Activated T-cell treated with anti-CD3 and anti-CD28 coated beads, Interleukin-2, amount 50 U/mL, for 1 hour (primary cell): ENCODE measurements around the gene USP35.

Source experiments
- DNase-seq: peaks from one replicate; pipeline ENCODE4 v3.0.0-alpha.2; 2020

Gene USP35

DNA sequence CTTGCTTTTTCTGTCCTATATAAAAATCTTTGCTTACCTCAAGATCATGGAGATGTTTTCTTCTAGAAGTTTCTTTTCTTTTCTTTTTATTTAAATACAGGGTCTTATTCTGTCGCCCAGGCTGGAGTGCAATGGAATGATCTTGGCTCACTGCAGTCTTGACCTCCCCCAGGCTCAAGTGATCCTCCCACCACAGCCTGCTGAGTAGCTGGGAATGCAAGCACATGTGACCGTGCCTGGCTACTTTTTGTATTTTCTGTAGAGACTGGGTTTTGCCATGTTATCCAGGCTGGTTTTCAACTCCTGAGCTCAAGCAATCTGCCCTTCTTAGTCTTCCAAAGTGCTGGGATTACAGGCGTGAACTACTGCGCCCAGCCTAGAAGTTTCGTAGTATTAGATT, 45.3 kb downstream of the USP35 start:
- DNase-seq, result no peak

DNA sequence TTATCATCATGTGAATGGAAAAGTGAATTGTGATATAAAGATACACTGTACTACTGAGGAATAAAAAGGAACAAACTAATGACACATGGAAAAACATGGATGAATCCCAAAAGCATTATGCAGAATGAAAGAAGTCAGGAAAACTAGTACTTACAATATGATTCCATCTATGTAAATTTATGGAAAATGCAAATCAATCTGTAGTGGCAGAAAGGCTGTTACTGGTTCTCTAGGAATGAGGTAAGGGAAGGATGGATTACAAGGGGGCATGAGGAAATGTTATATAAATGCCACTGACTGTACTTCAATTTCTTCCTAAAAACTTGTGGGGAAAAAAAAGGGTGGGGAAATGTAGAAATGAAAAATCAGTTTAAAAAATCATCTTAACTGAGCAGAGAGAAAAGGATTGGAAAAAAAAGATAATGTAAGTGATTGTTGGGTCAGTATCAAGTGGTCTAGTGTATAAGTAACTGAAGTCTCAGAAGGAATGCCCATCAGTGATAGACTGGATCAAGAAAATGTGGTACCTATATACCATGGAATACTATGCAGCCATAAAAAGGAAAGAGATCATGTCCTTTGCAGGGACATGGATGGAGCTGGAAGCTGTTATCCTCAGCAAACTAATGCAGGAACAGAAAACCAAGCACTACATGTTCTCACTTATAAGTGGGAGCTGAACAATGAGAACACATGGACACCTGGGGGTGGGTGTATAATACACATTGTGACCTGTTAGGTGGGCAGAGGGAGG, 48.8 kb downstream of the USP35 start:
- no peak for DNase-seq

DNA sequence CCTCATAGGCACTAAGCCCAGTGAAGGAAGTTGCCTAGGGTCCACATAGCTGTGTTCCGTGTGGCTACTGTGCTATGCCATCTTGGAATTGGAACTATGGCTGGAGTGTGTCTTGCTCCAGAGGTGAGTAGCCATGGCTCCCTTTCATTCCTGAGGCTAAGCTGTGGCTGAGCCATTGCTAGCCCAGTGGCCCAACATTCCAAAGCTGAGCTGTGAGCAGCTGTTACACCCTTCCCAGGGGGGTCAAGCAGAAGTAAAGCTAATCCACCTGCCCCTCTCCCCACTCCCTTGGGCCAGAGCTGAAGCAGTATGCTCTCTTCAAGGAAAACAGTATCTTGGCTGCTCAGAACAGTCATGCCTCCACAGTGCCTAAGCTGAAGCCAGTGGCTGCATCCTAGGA, 51.1 kb downstream of the USP35 start:
- no peak for DNase-seq

DNA sequence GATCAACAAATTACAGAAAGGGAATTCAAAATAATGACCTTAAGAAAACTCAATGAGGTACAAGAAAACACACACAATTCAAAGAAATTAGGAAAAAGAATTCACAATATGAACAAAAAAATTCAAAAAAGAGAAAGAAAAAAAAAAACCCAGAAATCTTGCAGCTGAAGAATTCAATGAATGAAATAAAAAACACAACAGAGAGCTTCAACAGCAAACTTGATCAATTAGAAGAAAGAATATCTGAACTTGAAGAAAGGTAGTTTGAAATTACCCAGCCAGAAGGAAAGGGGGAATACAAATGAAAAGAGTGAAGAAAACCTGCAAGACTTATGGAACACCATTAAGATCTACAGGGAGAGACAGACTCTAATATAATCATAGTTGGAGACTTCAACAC, 52.8 kb downstream of the USP35 start:
- no peak for DNase-seq

DNA sequence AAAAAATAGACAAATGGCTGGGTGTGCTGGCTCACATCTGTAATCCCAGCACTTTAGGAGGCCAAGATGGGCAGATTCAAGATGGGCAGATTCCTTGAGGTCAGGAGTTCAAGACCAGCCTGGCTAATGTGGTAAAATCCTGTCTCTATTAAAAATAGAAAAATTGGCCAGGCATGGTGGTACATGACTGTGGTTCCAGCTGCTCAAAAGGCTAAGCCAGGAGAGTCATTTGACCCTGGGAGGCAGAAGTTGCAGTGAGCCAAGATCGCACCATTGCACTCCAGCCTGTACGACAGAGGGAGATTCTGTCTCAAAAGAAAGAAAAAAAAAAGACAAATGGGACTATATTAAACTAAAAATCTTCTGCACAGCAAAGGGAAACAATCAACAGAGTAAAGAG, 55.4 kb downstream of the USP35 start:
- no peak for DNase-seq

DNA sequence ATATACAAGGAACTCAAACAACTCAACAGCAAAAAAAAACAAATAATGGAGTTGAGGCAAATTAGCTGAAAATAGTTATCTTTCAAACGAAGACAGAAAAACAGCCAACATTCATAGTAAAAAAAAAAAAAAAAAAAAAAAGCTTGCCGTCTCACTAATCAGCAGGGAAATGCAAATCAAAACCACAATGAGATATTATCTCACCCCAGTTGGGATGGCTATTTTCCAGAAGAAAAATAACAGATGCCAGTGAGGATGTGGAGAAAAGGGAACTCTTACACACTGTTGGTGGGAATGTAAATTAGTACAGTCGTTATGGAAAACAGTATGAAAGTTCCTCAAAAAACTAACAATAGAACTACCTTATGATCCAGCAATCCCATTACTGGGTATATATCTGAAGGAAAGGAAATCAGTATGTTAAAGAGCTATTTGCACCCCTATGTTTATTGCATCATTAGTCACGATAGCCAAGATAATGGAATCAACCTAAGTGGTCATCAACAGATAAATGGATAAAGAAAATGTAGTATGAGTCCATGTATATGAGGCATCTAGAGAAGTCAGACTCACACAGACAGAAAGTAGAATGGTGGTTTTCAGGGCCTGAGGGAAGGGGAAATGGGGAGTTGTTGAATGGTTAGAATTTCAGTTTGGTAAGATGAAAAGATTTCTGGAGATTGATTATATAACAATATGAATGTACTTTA, 56.0 kb downstream of the USP35 start:
- no peak for DNase-seq

DNA sequence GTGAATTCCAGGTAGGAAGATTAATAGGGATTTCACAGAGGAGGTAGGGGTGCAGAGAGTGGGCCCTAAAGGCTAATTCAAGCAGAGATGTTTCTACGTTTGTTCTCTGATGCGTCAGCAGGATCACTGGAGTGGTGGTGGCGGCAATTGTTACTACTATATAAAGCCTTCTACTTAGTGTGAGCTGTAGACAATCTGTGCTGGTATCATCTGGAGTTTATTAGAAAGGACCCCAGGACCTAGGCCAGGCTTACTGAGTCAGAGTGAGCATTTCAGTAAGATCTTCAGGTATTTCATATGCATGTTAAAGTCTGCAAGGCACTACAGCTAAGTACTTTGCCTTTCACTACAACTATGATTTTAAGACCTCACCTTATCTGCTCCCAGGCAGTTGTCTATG, 59.5 kb downstream of the USP35 start:
- DNase-seq, result no peak

DNA sequence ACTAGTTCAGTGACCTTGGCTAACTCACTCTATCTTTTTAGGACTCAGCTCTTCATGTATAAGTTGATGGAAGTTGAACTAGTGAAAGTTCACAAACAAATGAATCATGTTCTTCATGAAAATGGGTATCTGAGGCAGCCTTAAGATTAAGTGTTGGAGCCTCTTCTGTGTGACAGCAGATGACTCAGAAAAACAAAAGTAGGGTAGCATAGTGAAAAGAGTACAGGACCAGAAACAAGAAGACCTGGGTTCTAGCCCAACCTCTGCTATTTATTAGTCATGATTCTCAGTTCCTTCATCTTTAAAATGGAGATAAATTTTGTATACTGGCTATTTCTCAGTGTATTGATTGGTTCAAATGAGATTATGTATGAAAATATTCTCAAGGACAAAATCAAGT, 60.2 kb downstream of the USP35 start:
- DNase-seq, result no peak

DNA sequence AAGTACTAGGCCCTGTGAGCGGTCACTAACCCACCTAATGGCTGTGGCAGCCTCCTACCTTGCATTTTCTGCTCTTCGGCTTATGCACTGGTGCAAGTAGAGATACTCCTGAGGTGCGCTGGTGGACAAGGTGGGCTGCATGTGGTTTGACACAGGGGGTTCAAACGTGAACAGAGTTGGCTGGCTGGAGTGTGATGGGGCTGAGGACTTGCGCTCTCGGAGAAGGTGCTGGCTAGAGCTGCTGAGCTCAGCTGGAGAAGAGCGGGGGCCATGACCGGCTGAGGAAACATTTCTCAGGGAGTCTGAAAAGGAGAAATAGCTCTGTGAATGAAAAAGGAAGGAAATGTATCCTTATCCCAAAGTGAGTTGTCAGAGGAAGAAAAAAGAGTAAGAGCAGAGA, 61.4 kb downstream of the USP35 start:
- no peak for DNase-seq

DNA sequence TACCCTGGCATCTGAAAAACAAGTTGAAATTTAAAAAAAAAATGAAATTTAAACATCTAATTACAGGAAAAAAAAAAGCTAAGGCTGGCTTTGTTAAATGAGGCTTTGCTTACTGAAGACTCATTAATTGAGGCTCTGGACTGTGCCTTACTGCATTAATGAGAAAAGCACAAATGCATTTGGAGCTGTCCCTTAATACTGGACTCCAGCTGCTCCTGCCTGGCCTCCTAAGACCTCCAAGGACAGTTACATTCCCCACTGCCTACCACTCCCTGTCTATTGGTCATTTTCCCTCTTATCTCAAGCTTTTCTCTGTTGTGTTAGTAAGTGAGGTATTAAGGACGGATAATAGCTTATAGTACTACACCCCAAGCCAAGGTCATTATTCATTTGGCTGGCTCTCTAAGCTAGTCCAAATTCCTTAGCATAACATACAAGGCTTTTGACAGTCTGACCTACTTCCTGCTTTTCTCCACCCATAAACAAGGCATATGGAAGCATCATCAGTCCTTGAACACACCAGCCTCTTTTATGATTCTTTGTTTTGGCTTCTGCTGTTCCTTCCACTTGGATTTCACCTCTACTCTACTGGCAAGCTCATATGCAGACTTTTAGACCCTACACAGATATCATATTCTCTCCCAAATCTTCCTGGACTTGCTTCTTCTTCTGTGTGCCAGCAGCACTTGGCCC, 62.5 kb downstream of the USP35 start:
- DNase-seq, result no peak

DNA sequence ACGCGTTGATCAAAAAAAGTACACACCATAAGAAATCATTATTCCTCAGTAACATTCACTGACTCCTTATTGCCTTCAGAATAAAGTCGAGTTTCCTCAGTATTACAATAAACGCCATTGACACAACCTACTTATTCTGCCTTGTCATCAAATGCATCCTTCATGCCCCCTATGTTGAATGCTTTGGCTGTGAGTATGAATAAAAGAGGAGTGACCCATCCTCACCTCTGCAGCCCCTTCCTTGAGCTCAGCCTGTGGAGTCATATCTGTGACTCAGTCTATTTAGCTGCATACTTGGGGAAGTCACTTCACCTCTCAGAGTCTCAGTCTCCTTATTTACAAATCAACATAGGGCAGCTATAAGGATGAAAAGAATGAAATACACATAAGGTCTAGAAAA, 65.1 kb downstream of the USP35 start:
- no peak for DNase-seq

DNA sequence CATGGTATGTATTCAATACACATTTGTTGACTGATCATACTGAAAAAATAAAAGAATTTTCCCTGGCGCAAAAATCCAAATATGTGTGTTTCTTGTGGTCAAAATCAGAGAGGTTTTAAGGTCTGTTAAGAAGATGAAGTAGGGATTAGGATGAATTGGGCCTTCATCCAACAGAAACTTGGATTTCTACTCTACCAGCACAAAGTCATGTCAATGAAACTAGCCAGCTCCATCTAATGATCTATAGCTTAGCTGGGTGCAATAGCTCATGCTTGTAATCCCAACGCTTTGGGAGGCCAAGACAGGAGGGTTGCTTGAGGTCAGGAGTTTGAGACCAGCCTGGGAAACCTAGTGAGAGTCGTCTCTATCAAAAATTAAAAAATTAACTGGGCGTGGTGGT, 65.5 kb downstream of the USP35 start:
- no peak for DNase-seq

DNA sequence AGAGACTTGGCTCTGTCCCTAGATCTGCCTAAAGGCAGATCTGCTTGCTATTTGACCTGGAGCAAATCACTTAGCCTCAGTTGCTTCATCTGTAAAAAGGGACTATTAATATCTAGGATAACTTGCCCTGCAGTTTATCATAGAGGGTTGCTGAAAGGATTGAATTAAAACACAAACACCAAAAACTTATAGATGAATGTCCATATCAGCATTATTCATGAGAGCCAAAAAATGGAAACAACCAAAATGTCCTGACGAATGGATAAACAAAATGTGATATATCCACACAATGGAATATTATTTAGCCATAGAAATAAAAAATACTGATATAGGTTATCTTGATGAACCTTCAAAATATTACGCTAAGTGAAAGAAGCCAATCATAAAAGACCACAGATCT, 67.2 kb downstream of the USP35 start:
- no peak for DNase-seq

DNA sequence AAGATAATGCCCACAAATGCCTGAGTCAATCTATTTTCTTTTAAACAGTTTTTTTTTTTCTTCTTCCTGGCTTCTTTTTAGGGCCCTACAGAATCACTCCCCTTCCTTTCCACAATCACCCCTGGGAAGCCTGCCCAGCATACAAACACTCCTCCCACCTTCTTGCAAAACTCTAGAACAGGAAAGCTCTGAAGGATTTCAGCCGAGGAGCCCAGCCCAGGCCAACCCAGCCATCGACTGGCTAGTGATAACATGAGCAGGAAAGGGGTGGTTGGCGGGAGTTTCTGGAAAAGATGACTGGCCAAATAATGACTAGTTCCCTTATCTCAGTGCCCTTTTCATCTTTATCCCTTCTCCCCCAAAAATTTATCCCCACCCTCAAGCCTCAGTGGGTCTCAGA, 68.2 kb downstream of the USP35 start:
- no peak for DNase-seq

DNA sequence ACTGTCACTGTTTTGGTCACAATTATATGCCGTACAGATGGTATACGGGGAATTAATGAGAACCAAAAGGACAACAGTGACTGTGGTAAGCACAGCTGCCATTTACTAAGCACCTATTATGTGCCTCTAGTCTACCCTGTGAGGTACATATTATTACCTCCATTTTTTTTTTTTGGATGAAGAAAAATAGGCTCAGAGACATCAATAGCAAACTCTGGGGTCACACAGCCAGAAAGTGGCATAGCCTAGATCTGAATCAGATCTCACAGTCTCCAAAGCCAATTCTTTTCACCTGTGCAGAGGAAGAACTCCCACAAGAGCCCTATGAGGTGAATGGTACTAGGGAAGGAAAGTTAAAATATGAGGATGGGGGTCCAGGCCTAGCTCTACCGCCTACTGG, 68.9 kb downstream of the USP35 start:
- DNase-seq, result no peak

DNA sequence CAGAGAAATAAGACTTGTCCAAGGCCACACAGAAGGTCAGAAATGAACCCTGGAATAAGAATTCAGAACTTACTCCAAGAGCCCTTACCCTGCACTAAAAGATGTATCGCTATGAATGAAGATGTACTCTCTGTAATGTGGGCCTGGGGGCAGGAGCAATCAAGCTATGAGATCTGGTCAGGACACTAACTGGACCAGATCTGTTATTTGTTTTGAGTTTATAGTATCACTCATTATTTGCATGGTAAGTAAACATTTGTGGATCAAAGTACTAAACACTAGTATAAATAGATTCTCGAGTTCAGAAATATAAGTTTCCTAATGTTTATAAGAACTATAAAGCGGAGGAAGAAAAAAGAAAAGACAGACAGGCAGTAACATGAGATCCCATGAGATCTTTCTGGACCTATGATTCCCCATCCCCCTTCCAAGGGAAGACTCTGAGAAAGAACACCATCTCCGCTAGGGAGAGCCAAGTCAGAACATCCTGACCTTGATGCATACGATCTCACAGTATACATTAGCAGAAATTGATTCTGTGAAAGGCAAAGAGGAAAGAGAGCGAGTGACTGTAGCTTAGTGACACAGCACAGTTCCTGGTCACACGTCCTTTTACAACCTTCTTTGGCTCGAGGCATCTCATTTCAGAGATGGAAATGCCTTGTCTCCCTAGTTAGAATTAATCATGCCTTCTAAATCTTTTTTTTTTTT, 71.2 kb downstream of the USP35 start:
- DNase-seq, result no peak

DNA sequence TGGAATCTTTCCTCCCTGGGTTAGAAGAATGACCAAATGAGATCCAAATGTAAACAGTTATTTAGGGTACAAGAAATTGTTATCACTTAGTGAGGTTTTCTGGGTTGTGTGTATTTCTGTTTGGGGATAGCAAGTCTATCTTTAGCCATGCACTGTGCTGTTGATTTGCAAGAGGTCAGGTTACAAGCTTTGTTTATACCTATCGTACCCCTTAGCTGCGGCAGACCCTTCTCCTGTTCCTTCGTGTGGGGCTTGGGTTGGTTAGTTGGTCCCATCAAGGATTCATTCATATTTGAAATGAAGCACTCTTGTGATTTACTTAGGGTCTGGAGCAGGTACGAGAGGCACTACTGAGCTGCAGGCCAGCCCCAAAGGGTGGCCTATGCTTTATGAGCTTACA, 72.6 kb downstream of the USP35 start:
- no peak for DNase-seq

DNA sequence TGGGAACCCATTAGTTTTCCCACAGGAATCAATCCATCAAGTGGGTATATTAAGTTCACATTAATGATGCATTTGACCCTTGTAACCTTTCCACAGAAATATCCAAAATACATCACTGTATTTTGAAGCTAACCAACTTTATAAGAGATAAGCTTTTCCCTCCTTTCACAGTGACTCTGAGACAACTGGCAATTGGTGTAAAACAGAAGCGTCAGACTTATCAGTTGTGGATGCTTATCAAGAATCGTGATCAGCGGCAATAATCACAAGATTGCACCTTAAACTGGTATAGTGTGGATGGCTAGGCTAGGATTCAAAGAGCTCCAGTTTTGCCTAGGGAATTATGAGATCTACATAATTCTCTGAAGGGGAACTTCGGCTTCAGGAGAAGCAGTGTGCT, 73.1 kb downstream of the USP35 start:
- DNase-seq, result no peak

DNA sequence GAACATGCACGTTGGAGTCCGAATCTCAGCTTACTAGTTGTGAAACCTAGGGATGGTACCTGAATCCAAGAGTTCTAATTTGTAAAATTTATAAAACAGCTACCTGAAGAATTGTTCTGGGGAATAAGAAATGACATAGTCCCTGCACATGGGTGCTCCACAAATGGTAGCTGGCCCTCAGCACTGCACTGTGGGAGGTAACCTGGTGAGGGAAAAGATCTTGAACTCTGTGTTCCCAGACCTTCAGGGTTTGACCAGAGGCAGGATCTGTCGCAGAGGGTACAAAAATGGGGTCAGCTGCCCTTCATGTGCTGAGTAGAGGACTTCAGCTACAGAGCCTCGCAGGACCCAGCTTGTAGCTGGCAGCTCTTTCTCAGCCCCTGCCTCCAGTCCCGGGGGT, 73.5 kb downstream of the USP35 start:
- DNase-seq, result no peak

DNA sequence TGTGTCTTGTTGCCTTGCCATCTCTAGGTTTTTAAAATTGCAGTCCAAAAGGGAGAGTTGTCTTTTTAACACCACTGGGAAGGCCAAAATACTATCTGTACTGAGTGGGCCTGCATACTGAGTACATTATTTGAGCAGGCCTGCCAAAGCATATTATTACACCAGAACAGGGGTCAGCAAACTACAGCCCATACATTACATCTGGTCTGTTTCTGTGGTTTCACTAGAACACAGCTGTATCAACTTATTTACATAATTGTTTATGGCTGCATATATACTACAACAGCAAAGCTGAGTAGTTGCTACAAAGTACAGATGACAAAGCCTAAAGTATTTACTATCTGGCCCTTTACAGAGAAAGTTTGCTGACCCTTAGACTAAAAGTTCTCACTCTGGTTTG, 74.0 kb downstream of the USP35 start:
- DNase-seq, result no peak
